Measurements from ENCODE around the gene CYBA. TPM values are rescaled to one million over a fixed set of nuclear protein-coding genes. Genes with fewer than 3 reads are reported as not detected.

CYBA gene
- total RNA-seq, 1 donor from 2014 or later, result 1.0 TPM

DNA sequence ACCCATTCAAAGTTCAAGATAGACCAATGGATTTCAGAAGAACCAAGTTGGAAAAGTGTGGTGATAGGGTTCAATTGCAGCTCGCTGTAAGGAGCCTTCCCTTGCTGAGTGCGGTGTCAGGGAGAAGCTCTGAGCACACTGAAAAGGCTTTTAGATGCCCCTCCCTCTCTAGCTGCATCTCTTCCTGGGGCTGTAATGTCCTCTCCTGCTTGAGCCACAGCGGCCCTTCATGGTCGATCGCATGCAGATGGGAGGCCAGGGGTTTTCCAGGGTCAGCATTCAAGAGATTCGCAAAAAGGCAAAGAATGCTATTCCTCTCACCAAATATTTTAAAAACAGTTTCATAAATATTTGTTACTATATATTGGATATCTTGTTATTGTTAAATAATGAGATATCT, 56.9 kb downstream of the CYBA start:
- DNase-seq (ENCODE audit: low read depth), result no peak

DNA sequence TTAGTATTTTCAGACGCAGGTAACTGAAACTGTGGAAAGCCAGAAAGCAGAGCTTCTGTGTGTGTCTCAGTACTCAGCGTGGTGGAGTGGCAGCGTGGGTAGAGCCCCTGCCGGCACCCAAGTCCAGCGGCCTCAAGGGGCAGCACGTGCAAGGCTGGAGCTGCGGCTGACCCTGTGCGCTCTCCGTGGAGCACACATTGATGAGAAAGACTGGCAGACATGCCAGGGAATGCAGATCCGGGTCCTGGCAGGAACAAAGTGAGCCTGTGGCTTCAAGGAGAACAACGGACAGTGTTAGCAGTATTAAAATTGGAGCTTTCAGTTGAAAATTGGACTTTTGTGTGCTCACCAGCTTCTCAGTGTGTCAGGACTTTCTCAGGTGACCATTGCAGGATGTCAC, 57.4 kb downstream of the CYBA start:
- DNase-seq (ENCODE audit: low read depth), result no peak

Other genes starting within 250 kb of the CYBA start
- 0.70 and 0.94 TPM in 2 replicates for gene ZFPM1, start 197.8 kb downstream of the CYBA start, total RNA-seq
- 10.4 and 13.4 TPM in 2 replicates for gene ZC3H18, start 80.7 kb downstream of the CYBA start, total RNA-seq
- gene IL17C, start 12.5 kb downstream of the CYBA start, total RNA-seq, result not detected in 2 replicates
- gene MVD, start 12.0 kb upstream of the CYBA start, total RNA-seq, result 55.8 and 177 TPM in 2 replicates
- gene SNAI3, start 35.5 kb upstream of the CYBA start, total RNA-seq, result 0.10 and 7.3 TPM in 2 replicates
- gene RNF166, start 55.4 kb upstream of the CYBA start, total RNA-seq, result 18.7 and 26.1 TPM in 2 replicates
- 12.6 and 20.6 TPM in 2 replicates for gene CTU2, start 55.5 kb upstream of the CYBA start, total RNA-seq
- gene PIEZO1, start 134.2 kb upstream of the CYBA start, total RNA-seq, result 198 and 238 TPM in 2 replicates
- 0.16 and 1.9 TPM in 2 replicates for gene CDT1, start 152.7 kb upstream of the CYBA start, total RNA-seq
- 86.9 and 89.3 TPM in 2 replicates for gene APRT, start 160.9 kb upstream of the CYBA start, total RNA-seq
- gene GALNS, start 205.9 kb upstream of the CYBA start, total RNA-seq, result 26.8 and 34.8 TPM in 2 replicates
- gene TRAPPC2L, start 206.1 kb upstream of the CYBA start, total RNA-seq, result 60.1 and 69.5 TPM in 2 replicates
- 0.11 TPM in 1 of 2 replicates, not detected in the other for gene PABPN1L, start 215.6 kb upstream of the CYBA start, total RNA-seq